IMR-90 (cell line): ENCODE measurements around the gene LDB2. TPM values are rescaled to one million over a fixed set of nuclear protein-coding genes. Genes with fewer than 3 reads are reported as not detected.

ENCODE experiments used
- ATAC-seq: fragments of 200-7000 bp; cut with Tn5 transposase; 2 replicates; pipeline ENCODE4 v1.9.1; 2020; ENCODE audit warnings: low read depth, mild to moderate bottlenecking, moderate library complexity
- BruUV-seq: library from RNA; stranded (reverse); fragments of 400-500 nt; replicated peaks from 2 replicates; lab custom pipeline; 2021; lab: Mats Ljungman, UMichigan
- CTCF ChIA-PET: fragments of 300-600 bp; formaldehyde crosslinking; extraction: SDS; loops from one replicate; lab custom pipeline; 2021; ENCODE audit warnings: antibody characterized with exemption; lab: Yijun Ruan, JAX
- POLR2A ChIA-PET: fragments of 300-600 bp; sonication (Branson Sonifier 250); formaldehyde crosslinking; loops from one replicate; lab custom pipeline; 2022; ENCODE audit warnings: antibody characterized with exemption; ENCODE audit not compliant: unreplicated experiment; lab: Charles Lee
- DNase-seq: peaks from one replicate; pipeline ENCODE4 v3.0.0; 2013
- H2AFZ ChIP-seq: replicated peaks from 2 replicates; pipeline ENCODE3; 2013; ENCODE audit warnings: low read length, mild to moderate bottlenecking; ENCODE audit not compliant: poor library complexity
- H2AK5ac ChIP-seq: 2 replicates; pipeline ENCODE4 v1.6.1; 2013; ENCODE audit warnings: low read depth, low read length, inconsistent platforms
- H2AK9ac ChIP-seq: replicated peaks from 2 replicates; pipeline ENCODE3; 2013; ENCODE audit warnings: mild to moderate bottlenecking, low read depth, low read length, moderate library complexity; ENCODE audit not compliant: poor library complexity
- H2BK120ac ChIP-seq: 2 replicates; pipeline ENCODE4 v1.6.1; 2013; ENCODE audit warnings: low read depth, low read length, inconsistent platforms
- H2BK15ac ChIP-seq: 3 replicates; pipeline ENCODE4 v1.6.1; 2013; ENCODE audit warnings: low read depth, low read length, inconsistent platforms
- H2BK20ac ChIP-seq: 2 replicates; pipeline ENCODE4 v1.6.1; 2013; ENCODE audit warnings: low read depth, mild to moderate bottlenecking, inconsistent platforms, low read length, moderate library complexity
- H2BK5ac ChIP-seq: 2 replicates; pipeline ENCODE4 v1.6.1; 2013; ENCODE audit warnings: mild to moderate bottlenecking, low read depth, low read length, inconsistent platforms; ENCODE audit not compliant: poor library complexity, severe bottlenecking
- H3K14ac ChIP-seq: replicated peaks from 2 replicates; pipeline ENCODE4 v1.6.1; 2013; ENCODE audit warnings: low read depth, low read length, inconsistent platforms
- H3K18ac ChIP-seq: 2 replicates; pipeline ENCODE4 v1.6.1; 2013; ENCODE audit warnings: low read depth, low read length, control low read depth
- H3K23ac ChIP-seq: 2 replicates; pipeline ENCODE4 v1.6.1; 2013; ENCODE audit warnings: low read depth, low read length, inconsistent platforms
- H3K27ac ChIP-seq: 2 replicates; pipeline ENCODE4 v1.5.1; 2013; ENCODE audit warnings: mild to moderate bottlenecking, control low read depth, low read length; ENCODE audit not compliant: insufficient read depth
- H3K27me3 ChIP-seq: 2 replicates; pipeline ENCODE4 v1.6.1; 2013; ENCODE audit warnings: low read length; ENCODE audit not compliant: control insufficient read depth, insufficient read depth
- H3K36me3 ChIP-seq: 2 replicates; pipeline ENCODE4 v1.6.1; 2013; ENCODE audit warnings: low read length, mixed read lengths; ENCODE audit not compliant: control insufficient read depth, insufficient read depth
- H3K4ac ChIP-seq: 2 replicates; pipeline ENCODE4 v1.6.1; 2013; ENCODE audit warnings: low read depth, low read length, inconsistent platforms
- H3K4me1 ChIP-seq: 2 replicates; pipeline ENCODE4 v1.6.1; 2013; ENCODE audit warnings: low read length, mixed read lengths; ENCODE audit not compliant: control insufficient read depth, insufficient read depth
- H3K4me2 ChIP-seq: 2 replicates; pipeline ENCODE4 v1.6.1; 2013; ENCODE audit warnings: low read depth, mild to moderate bottlenecking, control low read depth, low read length, moderate library complexity
- H3K4me3 ChIP-seq: 2 replicates; pipeline ENCODE4 v1.5.1; 2013; ENCODE audit warnings: low read depth, mild to moderate bottlenecking, control low read depth, low read length, moderate library complexity; ENCODE audit not compliant: insufficient read depth
- H3K56ac ChIP-seq: 2 replicates; pipeline ENCODE4 v1.6.1; 2013; ENCODE audit warnings: low read length, inconsistent platforms; ENCODE audit not compliant: insufficient read depth; ENCODE audit errors: extremely low read depth
- H3K79me1 ChIP-seq, 2 experiments: 2 replicates each; pipeline ENCODE4 v1.6.1; 2013; ENCODE audit warnings: low read length in 2 of 2, inconsistent platforms in 1 of 2, low read depth in 1 of 2
- H3K9ac ChIP-seq: 2 replicates; pipeline ENCODE4 v1.6.1; 2013; ENCODE audit warnings: low read depth, low read length, control low read depth
- H3K9me1 ChIP-seq: 2 replicates; pipeline ENCODE4 v1.6.1; 2013; ENCODE audit warnings: low read length, inconsistent platforms; ENCODE audit not compliant: insufficient read depth
- H3K9me3 ChIP-seq: 2 replicates; pipeline ENCODE4 v1.6.1; 2013; ENCODE audit warnings: low read length; ENCODE audit not compliant: control insufficient read depth, insufficient read depth
- H4K20me1 ChIP-seq: 2 replicates; pipeline ENCODE4 v1.6.1; 2013; ENCODE audit warnings: low read length, inconsistent platforms; ENCODE audit not compliant: insufficient read depth
- H4K5ac ChIP-seq: 2 replicates; pipeline ENCODE4 v1.6.1; 2013; ENCODE audit warnings: mild to moderate bottlenecking, low read depth, low read length, control low read depth
- H4K8ac ChIP-seq, 2 experiments: 2 replicates each; pipeline ENCODE4 v1.6.1; 2013; ENCODE audit warnings: low read depth in 2 of 2, low read length in 2 of 2, control low read depth in 1 of 2, inconsistent platforms in 1 of 2
- H4K91ac ChIP-seq: 2 replicates; pipeline ENCODE4 v1.6.1; 2013; ENCODE audit warnings: low read depth, low read length, inconsistent platforms; ENCODE audit not compliant: insufficient read depth
- WGBS, 2 experiments: methylation state at CpG; one replicate each; pipeline versions ENCODE4 v1.1.5 to v1.1.7; 2013; ENCODE audit warnings: missing lambda C conversion rate in 2 of 2; ENCODE audit not compliant: insufficient read length in 1 of 2; ENCODE audit errors: extremely low coverage in 2 of 2; 5-methylcytosine and 5-hydroxymethylcytosine counted together
- dilution Hi-C: fragments of 300-500 bp; cut with HindIII; formaldehyde crosslinking; loops from one replicate; pipeline ENCODE4 v1.14.3; 2018; ENCODE audit warnings: low sequenced_read_pairs; ENCODE audit not compliant: unreplicated experiment
- in situ Hi-C: fragments of 300-500 bp; cut with MboI; formaldehyde crosslinking; loops from 3 replicates; pipeline ENCODE4 v1.14.3; 2019; ENCODE audit warnings: low sequenced_read_pairs, inconsistent platforms, mixed read lengths
- intact Hi-C: fragments of 100-400 bp; cut with micrococcal nuclease; formaldehyde crosslinking; loops from 2 replicates; pipeline ENCODE4 v1.10.0; 2022
- polyA plus RNA-seq, 3 experiments: library from polyadenylated mRNA; depleted of rRNA; stranded (reverse); fragments of >200 nt; gene quantifications; 2 replicates each; pipeline ENCODE4 v1.2.3, GENCODE V29; 2012; ENCODE audit warnings: low replicate concordance in 1 of 3
- total RNA-seq: library from RNA; depleted of rRNA; stranded (reverse); fragments of >200 nt; gene quantifications from 2 replicates; pipeline ENCODE4 v1.2.3, GENCODE V29; 2012
- TF ChIP-seq, protein P1 (sequence below): fragments of 150-350 bp; IDR thresholded peaks from 2 replicates; pipeline ENCODE4 v1.6.1; 2017; ENCODE audit warnings: mild to moderate bottlenecking, antibody characterized with exemption, low read length, low read depth
- TF ChIP-seq, protein P2 (sequence below): conservative IDR thresholded peaks from 2 replicates; pipeline ENCODE4 v1.5.1; 2012; ENCODE audit warnings: mild to moderate bottlenecking, low read depth, low read length, improper control_type of control experiment

The LDB2 gene
- total and polyA plus RNA-seq, 2 of the 4 experiments (the other 2 are of a cell fraction), result 67.9 to 116 TPM

- H3K4ac ChIP-seq, result peak overlapping the region; percentile 88
- CTCF ChIA-PET, result no interaction called here
- peak overlapping the region; percentile 81 for H3K14ac ChIP-seq
- peak overlapping the region; percentile 91 for H2BK120ac ChIP-seq
- peak overlapping the region; percentile 84 for H4K91ac ChIP-seq
- H3K23ac ChIP-seq, result peak overlapping the region; percentile 53; the same call in 1 of the 2 replicates
- H3K18ac ChIP-seq, result peak overlapping the region; percentile 74
- H3K79me1 ChIP-seq, result peaks cover 0 to 6% of the 10 kb centered on the region in 2 experiments; a peak in 2 of 4 replicates
- no peak overlapping the region for H3K4me2 ChIP-seq
- H2BK15ac ChIP-seq, result peak overlapping the region; percentile 97; the same call in 1 of the 3 replicates
- peaks cover 13% of the 10 kb centered on the region; the same call in 1 of the 2 replicates for H3K9me1 ChIP-seq
- H3K27ac ChIP-seq, result peak overlapping the region; percentile 26; the same call in 1 of the 2 replicates
- peak overlapping the region; percentile 81 for H2BK5ac ChIP-seq
- peak overlapping the region; percentile 16 to 76; a peak in 3 of 4 replicates for H4K8ac ChIP-seq
- H3K4me3 ChIP-seq, result no peak overlapping the region
- ATAC-seq (no peak), DNase-seq (no peak)
- no peak overlapping the region for H3K9ac ChIP-seq
- H3K4me1 ChIP-seq, result peaks cover 20% of the 10 kb centered on the region
- intact Hi-C loops, result loop anchor here (5.0 kb wide), 1 partner anchor 153 kb away; no protein-coding TSS in a partner anchor
- no TSS peak for BruUV-seq
- peak overlapping the region; percentile 89; the same call in 1 of the 2 replicates for H4K5ac ChIP-seq
- H3K36me3 ChIP-seq, result no peaks in the 10 kb centered on the region
- dilution Hi-C loops, result no loop called here
- no peak overlapping the region for H2AFZ ChIP-seq
- peaks cover 6% of the 10 kb centered on the region for H3K9me3 ChIP-seq
- no peaks in the 10 kb centered on the region for H3K27me3 ChIP-seq
- H2AK5ac ChIP-seq, result peak overlapping the region; percentile 96
- no peaks in the 10 kb centered on the region for H4K20me1 ChIP-seq
- in situ Hi-C loops, result no loop called here
- TF ChIP-seq, protein P1, sequence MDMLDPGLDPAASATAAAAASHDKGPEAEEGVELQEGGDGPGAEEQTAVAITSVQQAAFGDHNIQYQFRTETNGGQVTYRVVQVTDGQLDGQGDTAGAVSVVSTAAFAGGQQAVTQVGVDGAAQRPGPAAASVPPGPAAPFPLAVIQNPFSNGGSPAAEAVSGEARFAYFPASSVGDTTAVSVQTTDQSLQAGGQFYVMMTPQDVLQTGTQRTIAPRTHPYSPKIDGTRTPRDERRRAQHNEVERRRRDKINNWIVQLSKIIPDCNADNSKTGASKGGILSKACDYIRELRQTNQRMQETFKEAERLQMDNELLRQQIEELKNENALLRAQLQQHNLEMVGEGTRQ, result no peak
- TF ChIP-seq, protein P2, sequence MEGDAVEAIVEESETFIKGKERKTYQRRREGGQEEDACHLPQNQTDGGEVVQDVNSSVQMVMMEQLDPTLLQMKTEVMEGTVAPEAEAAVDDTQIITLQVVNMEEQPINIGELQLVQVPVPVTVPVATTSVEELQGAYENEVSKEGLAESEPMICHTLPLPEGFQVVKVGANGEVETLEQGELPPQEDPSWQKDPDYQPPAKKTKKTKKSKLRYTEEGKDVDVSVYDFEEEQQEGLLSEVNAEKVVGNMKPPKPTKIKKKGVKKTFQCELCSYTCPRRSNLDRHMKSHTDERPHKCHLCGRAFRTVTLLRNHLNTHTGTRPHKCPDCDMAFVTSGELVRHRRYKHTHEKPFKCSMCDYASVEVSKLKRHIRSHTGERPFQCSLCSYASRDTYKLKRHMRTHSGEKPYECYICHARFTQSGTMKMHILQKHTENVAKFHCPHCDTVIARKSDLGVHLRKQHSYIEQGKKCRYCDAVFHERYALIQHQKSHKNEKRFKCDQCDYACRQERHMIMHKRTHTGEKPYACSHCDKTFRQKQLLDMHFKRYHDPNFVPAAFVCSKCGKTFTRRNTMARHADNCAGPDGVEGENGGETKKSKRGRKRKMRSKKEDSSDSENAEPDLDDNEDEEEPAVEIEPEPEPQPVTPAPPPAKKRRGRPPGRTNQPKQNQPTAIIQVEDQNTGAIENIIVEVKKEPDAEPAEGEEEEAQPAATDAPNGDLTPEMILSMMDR, result no peak
- POLR2A ChIA-PET, result no interaction called here
- H2BK20ac ChIP-seq, result peak overlapping the region; percentile 97
- no CpG with 5 or more reads among the region's 3 CpGs for WGBS, 2 experiments
- no peak overlapping the region for H2AK9ac ChIP-seq
- no peak overlapping the region for H3K56ac ChIP-seq
Observed at GRCh38 chr4:16684935-16685334, 213.5 kb downstream of the LDB2 start.
